Glomerular visceral epithelial cell (primary cell): ENCODE results near the gene TAGLN2.

Experiments used
- DNase-seq: peaks from one replicate; pipeline ENCODE4 v3.0.0-alpha.2; 2016; ENCODE audit errors: extremely low spot score

The TAGLN2 gene

GRCh38 chr1:159949123-159949522 lies 23.8 kb upstream of the TAGLN2 start:
- DNase-seq = no peak

GRCh38 chr1:159947942-159948341 lies 22.6 kb upstream of the TAGLN2 start:
- DNase-seq = no peak

- DNase-seq = no peak
These were observed 21.2 kb upstream of the TAGLN2 start for GRCh38 chr1:159946242-159947187.

- peak; percentile 39 for DNase-seq
These were observed 20.4 kb upstream of the TAGLN2 start, which contains the start of gene IGSF9 for GRCh38 chr1:159945483-159946241. Gene IGSF9 (minus strand): TSS chr1:159945613. CDS start chr1:159943454, 2,159 bp downstream.

GRCh38 chr1:159944623-159945455 lies 19.5 kb upstream of the TAGLN2 start:
- DNase-seq = no peak

GRCh38 chr1:159943908-159944622 lies 18.8 kb upstream of the TAGLN2 start:
- DNase-seq = no peak

GRCh38 chr1:159943278-159943640 lies 18.0 kb upstream of the TAGLN2 start:
- no peak for DNase-seq

GRCh38 chr1:159942632-159943277 lies 17.4 kb upstream of the TAGLN2 start:
- DNase-seq = no peak

GRCh38 chr1:159941591-159942560 lies 16.6 kb upstream of the TAGLN2 start:
- DNase-seq = no peak

GRCh38 chr1:159941141-159941540 lies 15.8 kb upstream of the TAGLN2 start:
- no peak for DNase-seq

- no peak for DNase-seq
These were observed 14.8 kb upstream of the TAGLN2 start for GRCh38 chr1:159940006-159940620.

GRCh38 chr1:159939678-159940002 lies 14.3 kb upstream of the TAGLN2 start:
- no peak for DNase-seq

- DNase-seq = no peak
These were observed 13.8 kb upstream of the TAGLN2 start for GRCh38 chr1:159938905-159939677.

GRCh38 chr1:159938211-159938852 lies 13.0 kb upstream of the TAGLN2 start:
- DNase-seq = no peak

GRCh38 chr1:159937054-159937750 lies 11.9 kb upstream of the TAGLN2 start:
- no peak for DNase-seq

- DNase-seq = peak; percentile 71
These were observed 11.1 kb upstream of the TAGLN2 start for GRCh38 chr1:159936273-159936904.
